Activated naive CD8-positive, alpha-beta T cell treated with anti-CD3 and anti-CD28 coated beads, Interleukin-2, amount 10 ng/mL, durations not matched to agents 7 days and 5 days (primary cell): ENCODE results near the gene SLC31A1. TPM values are rescaled to one million over a fixed set of nuclear protein-coding genes. Genes with fewer than 3 reads are reported as not detected.

Experiments
- ATAC-seq: fragments of 150-1000 bp; cut with Tn5 transposase; one replicate; pipeline ENCODE4 v1.10.0; 2021; ENCODE audit warnings: low read depth, moderate library complexity
- POLR2A ChIA-PET: fragments of 350-600 bp; sonication (Branson Sonifier 250); formaldehyde crosslinking; loops from one replicate; lab custom pipeline; 2021; ENCODE audit warnings: antibody characterized with exemption; lab: Charles Lee
- DNase-seq: peaks from one replicate; pipeline ENCODE4 v3.0.0; 2021
- H3K27ac Mint-ChIP-seq: one replicate; pipeline ENCODE4 v1.8.0; 2022; ENCODE audit warnings: mild to moderate bottlenecking, mixed read lengths
- H3K27me3 Mint-ChIP-seq: one replicate; pipeline ENCODE4 v1.8.0; 2022; ENCODE audit warnings: mild to moderate bottlenecking, moderate library complexity, mixed read lengths
- H3K36me3 Mint-ChIP-seq: one replicate; pipeline ENCODE4 v1.8.0; 2021; ENCODE audit warnings: mild to moderate bottlenecking, mixed read lengths
- H3K4me1 Mint-ChIP-seq: one replicate; pipeline ENCODE4 v1.8.0; 2021; ENCODE audit warnings: mixed read lengths
- H3K4me3 Mint-ChIP-seq: one replicate; pipeline ENCODE4 v1.8.0; 2022; ENCODE audit warnings: mild to moderate bottlenecking, moderate library complexity, mixed read lengths
- H3K9me3 Mint-ChIP-seq: one replicate; pipeline ENCODE4 v1.8.0; 2021; ENCODE audit warnings: mixed read lengths
- total RNA-seq, 2 experiments: library from RNA; stranded (reverse); gene quantifications; one replicate each; pipeline ENCODE4 v1.2.3, GENCODE V29; 2021

The SLC31A1 gene
- total RNA-seq, 2 experiments from 2014 or later: 8.8 to 9.3 TPM

DNA sequence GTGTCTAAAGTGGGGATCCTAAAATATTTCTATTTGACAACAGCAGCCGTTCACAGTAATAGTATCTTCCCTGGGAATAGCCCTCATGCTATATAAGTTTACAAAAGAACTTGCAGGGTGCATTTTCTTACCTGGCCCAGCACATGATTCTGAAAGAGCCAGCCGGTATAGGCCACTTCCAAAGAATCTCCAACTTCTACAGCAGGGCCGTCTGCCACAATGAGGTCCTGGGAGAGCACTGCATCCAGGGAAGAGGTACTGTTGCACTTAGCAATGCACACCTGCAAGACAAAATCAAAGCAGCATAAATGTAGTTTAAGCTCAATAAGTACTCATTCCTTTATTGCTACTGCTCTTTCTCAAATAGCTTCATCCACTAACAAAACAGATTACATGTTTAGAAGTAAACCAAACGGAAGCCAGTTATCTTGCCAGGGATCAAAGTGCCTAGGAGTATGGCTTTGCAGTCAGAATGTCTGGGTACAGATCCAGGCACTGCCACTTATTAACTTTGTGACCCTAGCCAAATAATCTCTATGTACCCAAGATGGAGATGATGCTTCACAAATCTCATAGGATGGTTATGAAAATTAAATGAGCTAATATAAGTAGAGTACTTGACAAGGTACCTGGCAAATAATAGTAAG lies 21.5 kb upstream of the SLC31A1 start:
- no peaks in the 10 kb centered on the region for H3K9me3 Mint-ChIP-seq
- DNase-seq: no peak

DNA sequence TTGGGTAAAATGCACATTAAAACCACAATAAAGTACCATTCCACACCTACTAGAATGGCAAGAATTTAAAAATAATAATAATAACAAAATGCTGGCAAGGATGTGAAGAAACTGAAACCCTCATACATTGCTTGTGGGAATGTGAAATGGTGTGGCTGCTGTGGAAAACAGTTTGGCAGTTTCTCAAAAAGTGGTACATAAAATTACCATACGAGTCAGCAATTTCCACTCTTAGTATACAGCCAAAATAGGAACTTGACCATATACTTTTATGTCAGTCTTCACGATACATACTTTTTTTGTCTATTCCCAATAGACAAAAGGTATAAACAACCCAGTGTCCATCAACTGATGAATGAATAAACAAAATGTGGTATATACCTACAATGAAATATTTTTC lies 15.9 kb upstream of the SLC31A1 start:
- no peaks in the 10 kb centered on the region for H3K27me3 Mint-ChIP-seq
- peaks cover 28% of the 10 kb centered on the region for H3K36me3 Mint-ChIP-seq
- H3K9me3 Mint-ChIP-seq: no peaks in the 10 kb centered on the region
- no peak overlapping the region for H3K27ac Mint-ChIP-seq
- POLR2A ChIA-PET: no interaction called here
- H3K4me3 Mint-ChIP-seq: no peak overlapping the region
- DNase-seq: no peak
- H3K4me1 Mint-ChIP-seq: no peaks in the 10 kb centered on the region
- ATAC-seq: no peak

More for the DNA sequence above, 21.5 kb upstream of the SLC31A1 start:
- Mint-ChIP-seq H3K27ac (no peak overlapping the region), H3K4me3 (no peak overlapping the region), H3K4me1 (no peaks in the 10 kb centered on the region), H3K36me3 (peaks cover 32% of the 10 kb centered on the region), H3K27me3 (no peaks in the 10 kb centered on the region)
- ATAC-seq: no peak
- POLR2A ChIA-PET: interaction anchor here (1.0 kb wide), 1 partner anchor 20 kb away, joined by 6 read pairs; no protein-coding TSS in a partner anchor

DNA sequence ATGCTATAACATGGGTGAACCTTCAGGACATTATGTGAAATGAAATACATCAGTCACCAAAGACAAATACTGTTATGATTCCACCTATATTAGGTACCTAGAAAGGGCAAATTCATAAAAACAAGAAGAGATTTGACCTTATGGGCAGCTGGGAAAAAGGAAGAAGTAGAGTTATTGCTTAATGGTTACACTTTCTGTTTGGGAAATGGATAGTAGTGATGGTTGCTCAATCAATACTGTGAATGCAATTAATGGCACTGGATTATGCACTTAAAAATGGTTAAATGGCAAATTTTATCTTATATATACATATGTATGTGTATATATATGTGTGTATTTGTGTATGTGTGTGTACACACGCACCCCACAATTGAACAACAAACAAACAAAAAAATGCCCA lies 15.5 kb upstream of the SLC31A1 start:
- POLR2A ChIA-PET: interaction anchor here (0.6 to 0.7 kb wide), 2 partner anchors 21 to 27 kb away, joined by 3 to 5 read pairs; no protein-coding TSS in a partner anchor
- Mint-ChIP-seq H3K4me3 (no peak overlapping the region), H3K36me3 (peaks cover 32% of the 10 kb centered on the region), H3K27ac (no peak overlapping the region), H3K27me3 (no peaks in the 10 kb centered on the region), H3K9me3 (no peaks in the 10 kb centered on the region), H3K4me1 (no peaks in the 10 kb centered on the region)
- ATAC-seq (no peak), DNase-seq (no peak)

DNA sequence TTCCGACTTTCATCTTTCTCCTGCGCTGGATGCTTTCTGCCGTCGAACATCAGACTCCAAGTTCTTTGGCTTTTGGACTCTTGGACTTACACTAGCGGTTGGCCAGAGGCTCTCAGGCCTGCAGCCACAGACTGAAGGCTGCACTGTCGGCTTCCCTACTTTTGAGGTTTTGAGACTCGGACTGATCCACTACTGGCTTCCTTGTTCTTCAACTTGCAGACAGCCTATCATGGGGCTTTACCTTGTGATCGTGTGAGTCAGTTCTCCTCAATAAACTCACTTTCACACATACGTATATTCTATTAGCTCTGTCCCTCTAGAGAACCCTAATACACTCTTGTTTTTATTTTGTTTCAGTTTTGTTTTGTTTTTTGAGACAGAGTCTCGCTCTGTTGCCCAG lies 10.5 kb upstream of the SLC31A1 start:
- Mint-ChIP-seq H3K9me3 (no peaks in the 10 kb centered on the region), H3K4me3 (no peak overlapping the region), H3K27me3 (no peaks in the 10 kb centered on the region), H3K4me1 (peaks cover 4% of the 10 kb centered on the region), H3K36me3 (peaks cover 32% of the 10 kb centered on the region), H3K27ac (no peak overlapping the region)
- DNase-seq: no peak
- ATAC-seq: no peak
- POLR2A ChIA-PET: no interaction called here

DNA sequence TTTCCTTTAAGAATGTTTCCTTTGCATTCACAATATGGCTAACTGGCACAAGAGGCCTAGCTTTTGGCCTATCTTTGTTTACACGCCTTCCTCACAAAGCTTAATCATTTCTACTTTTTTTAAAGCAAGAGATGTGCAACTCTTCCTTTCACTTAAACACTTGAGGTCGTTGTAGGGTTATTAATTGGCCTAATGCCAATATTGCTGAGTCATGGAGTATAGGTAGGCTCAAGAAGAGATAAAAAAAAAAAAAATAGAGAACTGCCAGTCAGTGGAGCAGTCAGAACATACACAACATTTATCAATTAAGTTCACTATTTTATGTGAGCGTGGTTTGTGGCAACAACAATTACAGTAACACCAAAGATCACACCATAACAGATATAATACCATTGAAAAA lies 6.2 kb upstream of the SLC31A1 start:
- no peaks in the 10 kb centered on the region for H3K27me3 Mint-ChIP-seq

DNA sequence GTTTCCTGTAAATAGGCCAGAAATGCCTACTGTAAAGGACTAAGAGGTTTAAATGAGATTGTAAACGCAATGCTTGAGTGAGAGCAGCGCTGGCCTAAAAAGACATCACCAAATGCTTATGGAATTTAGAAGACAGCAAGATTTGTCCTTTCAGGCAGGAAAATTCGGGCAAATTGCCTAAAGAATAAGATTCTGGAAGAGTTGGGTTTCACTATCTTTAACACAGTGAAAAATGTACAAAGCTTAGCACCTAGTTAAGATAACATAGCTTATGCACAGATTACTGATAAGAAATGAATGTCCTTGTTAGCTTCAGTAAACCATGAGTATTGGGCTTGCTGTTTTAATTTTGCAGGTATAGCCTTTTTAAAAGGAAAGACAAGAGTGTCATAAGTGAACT lies 4.9 kb upstream of the SLC31A1 start:
- DNase-seq: no peak
- POLR2A ChIA-PET: no interaction called here
- Mint-ChIP-seq H3K4me3 (no peak overlapping the region), H3K4me1 (peaks cover 23% of the 10 kb centered on the region), H3K9me3 (no peaks in the 10 kb centered on the region), H3K27me3 (no peaks in the 10 kb centered on the region), H3K36me3 (peaks cover 23% of the 10 kb centered on the region), H3K27ac (no peak overlapping the region)
- no peak for ATAC-seq

More for the DNA sequence above, 6.2 kb upstream of the SLC31A1 start:
- no peaks in the 10 kb centered on the region for H3K9me3 Mint-ChIP-seq
- POLR2A ChIA-PET: interaction anchor here (0.7 kb wide), 1 partner anchor 17 kb away, joined by 3 read pairs; no protein-coding TSS in a partner anchor
- no peak overlapping the region for H3K4me3 Mint-ChIP-seq
- no peak overlapping the region for H3K27ac Mint-ChIP-seq
- ATAC-seq: no peak
- no peak for DNase-seq
- H3K36me3 Mint-ChIP-seq: peaks cover 29% of the 10 kb centered on the region
- peaks cover 23% of the 10 kb centered on the region for H3K4me1 Mint-ChIP-seq

DNA sequence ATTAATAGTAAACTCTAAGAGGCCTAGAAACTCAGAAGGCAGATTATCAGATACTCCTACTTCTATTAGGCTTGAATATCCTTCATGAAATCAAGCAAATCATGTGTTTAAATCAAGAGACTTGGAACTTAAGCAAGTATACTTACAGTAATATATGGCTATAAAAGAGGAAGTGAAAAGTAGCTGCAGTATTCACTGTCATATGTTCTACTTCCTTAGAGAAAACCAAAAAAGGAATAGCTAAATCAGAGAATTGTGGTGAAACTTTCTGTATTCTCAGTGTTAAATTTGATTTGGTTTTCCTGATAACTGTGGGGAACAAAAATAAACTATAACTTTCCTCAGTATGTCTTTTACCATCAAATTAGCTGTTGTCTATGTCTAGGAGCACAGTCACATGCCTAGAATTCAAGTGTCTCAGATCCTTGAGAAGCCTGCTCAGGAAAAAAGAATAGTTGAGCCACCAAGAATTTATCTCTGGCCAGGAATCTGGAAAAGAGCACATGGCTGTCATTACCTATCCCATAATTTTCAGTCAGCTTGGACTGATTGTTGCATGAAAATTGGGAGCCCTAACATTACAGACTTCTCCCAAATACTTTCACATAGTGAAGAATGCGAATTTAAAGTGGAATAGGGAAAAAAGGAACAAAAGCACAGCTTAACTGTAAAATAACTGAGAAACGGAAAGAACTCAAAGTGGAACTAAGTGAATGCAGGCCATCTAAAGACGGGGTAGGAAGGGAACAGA lies 2.0 kb upstream of the SLC31A1 start:
- POLR2A ChIA-PET: interaction anchor here (0.8 to 3.1 kb wide), 6 partner anchors 13 to 191 kb away, joined by 3 to 12 read pairs (median 8); partner anchors contain the start of genes C9orf43, CDC26, HDHD3 and POLE3
- peaks cover 39% of the 10 kb centered on the region for H3K4me1 Mint-ChIP-seq
- ATAC-seq (no peak), DNase-seq (no peak)
- peaks cover 11% of the 10 kb centered on the region for H3K36me3 Mint-ChIP-seq
- peak overlapping the region; percentile 42 for H3K27ac Mint-ChIP-seq
- peak overlapping the region; percentile 86 for H3K4me3 Mint-ChIP-seq
- H3K27me3 Mint-ChIP-seq: no peaks in the 10 kb centered on the region
- H3K9me3 Mint-ChIP-seq: no peaks in the 10 kb centered on the region

DNA sequence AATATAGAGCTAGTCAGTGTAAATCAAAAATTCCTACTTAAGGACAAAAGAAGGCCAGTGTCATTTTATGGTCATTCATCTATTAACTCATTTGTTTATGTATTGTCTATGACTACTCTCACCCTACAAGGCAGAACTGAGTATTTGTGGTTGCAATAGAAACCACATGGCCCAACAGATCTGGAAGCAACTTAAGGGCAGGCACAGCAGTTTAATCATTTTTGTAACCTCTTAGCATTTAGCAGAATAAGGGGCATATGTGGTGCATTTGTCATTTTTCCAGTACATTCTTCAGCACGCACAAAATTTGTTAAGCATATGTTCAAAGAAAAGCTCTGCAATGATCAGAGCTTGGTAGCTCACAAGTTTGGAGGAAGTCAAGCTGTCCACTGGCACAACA lies 1.4 kb upstream of the SLC31A1 start:
- peak overlapping the region; percentile 86 for H3K4me3 Mint-ChIP-seq
- no peaks in the 10 kb centered on the region for H3K9me3 Mint-ChIP-seq
- no peaks in the 10 kb centered on the region for H3K27me3 Mint-ChIP-seq
- ATAC-seq: no peak
- POLR2A ChIA-PET: interaction anchor here (0.8 to 3.1 kb wide), 9 partner anchors 12 to 503 kb away, joined by 3 to 12 read pairs (median 7); partner anchors contain the start of genes C9orf43, CDC26, HDHD3 and INIP
- no peak for DNase-seq
- peaks cover 6% of the 10 kb centered on the region for H3K36me3 Mint-ChIP-seq
- H3K4me1 Mint-ChIP-seq: peaks cover 39% of the 10 kb centered on the region
- H3K27ac Mint-ChIP-seq: peak overlapping the region; percentile 42

DNA sequence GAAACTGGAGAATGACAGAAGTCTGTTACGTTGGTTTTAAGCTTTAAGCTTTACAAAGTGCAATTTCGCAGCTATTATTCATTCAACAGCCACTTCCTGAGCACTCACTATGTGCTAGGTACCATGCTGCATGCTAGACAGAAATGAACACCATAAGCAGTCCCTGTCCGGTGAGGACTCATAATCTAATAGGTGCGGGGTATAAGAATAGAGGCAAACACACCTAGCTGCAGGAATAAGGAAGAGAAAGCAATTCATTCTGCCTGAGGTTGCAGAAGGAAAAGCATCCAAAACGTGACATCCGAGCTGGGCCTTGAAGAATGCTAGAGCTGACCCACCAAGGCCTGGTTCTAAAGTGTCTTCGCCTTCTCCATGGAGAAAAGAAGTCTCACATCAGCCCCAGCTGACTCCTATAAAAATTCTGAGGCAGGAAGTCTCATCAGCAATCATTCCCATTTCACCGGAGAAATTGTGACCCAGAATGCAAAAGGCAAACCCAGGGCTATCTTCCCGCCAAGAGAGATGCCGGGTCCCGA lies 809 bp upstream of the SLC31A1 start:
- peak overlapping the region; percentile 71 for H3K27ac Mint-ChIP-seq
- no peaks in the 10 kb centered on the region for H3K27me3 Mint-ChIP-seq
- peaks cover 5% of the 10 kb centered on the region for H3K36me3 Mint-ChIP-seq
- peak overlapping the region; percentile 86 for H3K4me3 Mint-ChIP-seq
- POLR2A ChIA-PET: interaction anchor here (0.5 to 3.1 kb wide), 13 partner anchors 12 to 848 kb away, joined by 3 to 12 read pairs (median 6); partner anchors contain the start of genes C9orf43, CDC26, HDHD3 and INIP
- ATAC-seq (no peak), DNase-seq (no peak)
- no peaks in the 10 kb centered on the region for H3K9me3 Mint-ChIP-seq
- H3K4me1 Mint-ChIP-seq: peaks cover 36% of the 10 kb centered on the region

DNA sequence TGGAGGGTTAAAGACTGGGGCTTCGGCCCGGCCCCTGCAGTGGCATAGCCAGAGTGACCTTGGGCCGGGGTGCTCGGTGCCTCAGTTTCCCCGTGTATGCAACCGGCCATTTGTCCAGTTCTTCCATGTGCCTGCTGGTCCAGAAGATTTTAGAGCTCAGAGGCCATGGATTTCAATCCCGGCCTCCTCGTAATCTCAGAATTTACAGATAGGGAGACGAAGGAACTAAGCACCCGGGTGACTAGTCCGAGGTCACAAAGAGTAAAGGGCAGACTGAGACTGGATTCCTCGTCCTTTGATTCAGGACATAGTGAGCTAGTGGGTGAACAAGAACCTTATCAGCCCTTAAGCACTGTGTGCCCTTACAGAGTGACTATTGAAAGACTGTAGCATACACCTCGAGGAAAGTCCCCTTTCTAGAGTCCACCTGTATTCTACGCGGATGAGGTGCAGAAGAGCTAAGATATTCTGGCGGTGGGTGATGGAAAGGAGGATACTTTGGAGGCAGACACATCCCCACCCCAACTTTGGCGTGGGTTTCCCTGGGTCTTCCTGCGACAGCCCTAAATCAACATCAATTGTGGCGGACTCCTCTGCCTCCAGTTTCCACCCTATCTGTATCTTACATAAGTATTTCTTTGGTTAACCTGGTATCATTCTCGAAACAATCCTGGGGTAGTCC lies 597 bp downstream of the SLC31A1 start:
- Mint-ChIP-seq H3K27ac (peak overlapping the region; percentile 71), H3K27me3 (no peaks in the 10 kb centered on the region), H3K36me3 (peaks cover 1% of the 10 kb centered on the region), H3K9me3 (no peaks in the 10 kb centered on the region), H3K4me1 (peaks cover 36% of the 10 kb centered on the region), H3K4me3 (peak overlapping the region; percentile 86)
- POLR2A ChIA-PET: interaction anchor here (0.7 to 3.1 kb wide), 9 partner anchors 10 to 155 kb away, joined by 3 to 12 read pairs (median 4); partner anchors contain the start of genes BSPRY, CDC26, HDHD3 and PRPF4
- no peak for DNase-seq
- no peak for ATAC-seq

DNA sequence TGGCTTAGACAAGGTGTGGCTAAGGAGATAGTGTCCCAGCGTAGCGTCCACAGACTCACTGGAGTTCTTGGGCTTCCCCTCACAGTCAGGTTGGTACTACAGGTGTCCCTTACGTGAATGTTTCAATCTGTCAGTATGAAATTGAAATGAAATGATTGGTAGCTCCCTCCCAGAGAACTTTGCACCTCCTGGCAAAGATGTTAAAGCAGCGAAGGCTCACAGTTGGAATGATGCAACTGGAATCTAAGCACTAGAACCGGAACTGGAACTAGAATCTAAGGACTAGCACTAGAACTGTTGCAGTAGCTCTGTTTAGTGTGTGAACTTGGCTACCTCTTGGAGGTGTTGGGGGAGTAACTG lies 1.1 kb downstream of the SLC31A1 start:
- no peaks in the 10 kb centered on the region for H3K27me3 Mint-ChIP-seq
- POLR2A ChIA-PET: interaction anchor here (2.7 kb wide), 1 partner anchor 71 kb away, joined by 12 read pairs; the partner anchor contains the start of gene SLC31A2

DNA sequence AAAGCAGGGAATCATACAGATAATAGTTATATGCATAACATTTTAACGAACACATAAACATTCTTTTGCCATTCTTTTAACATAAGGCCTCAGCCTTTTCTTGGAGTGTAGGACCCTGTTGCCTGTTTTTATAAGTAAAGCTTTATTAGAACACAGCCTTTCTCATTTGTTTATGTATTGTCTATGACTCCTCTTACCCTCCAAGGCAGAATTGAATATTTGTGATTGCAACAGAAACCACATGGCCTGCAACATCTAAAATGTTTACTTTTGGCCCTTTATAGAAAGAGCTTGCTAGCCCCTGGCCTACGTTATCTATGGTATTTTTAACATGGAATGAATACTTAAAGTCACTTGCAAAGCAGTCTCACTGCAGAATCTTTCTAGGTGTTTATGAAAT lies 2.6 kb downstream of the SLC31A1 start:
- no peak overlapping the region for H3K27ac Mint-ChIP-seq
- no peaks in the 10 kb centered on the region for H3K9me3 Mint-ChIP-seq
- POLR2A ChIA-PET: no interaction called here
- no peaks in the 10 kb centered on the region for H3K27me3 Mint-ChIP-seq
- H3K36me3 Mint-ChIP-seq: peaks cover 3% of the 10 kb centered on the region
- H3K4me3 Mint-ChIP-seq: no peak overlapping the region
- DNase-seq (no peak), ATAC-seq (no peak)
- peaks cover 34% of the 10 kb centered on the region for H3K4me1 Mint-ChIP-seq

More for the DNA sequence above, 1.1 kb downstream of the SLC31A1 start:
- H3K9me3 Mint-ChIP-seq: no peaks in the 10 kb centered on the region
- H3K36me3 Mint-ChIP-seq: peaks cover 2% of the 10 kb centered on the region
- H3K4me1 Mint-ChIP-seq: peaks cover 34% of the 10 kb centered on the region
- peak overlapping the region; percentile 61 for H3K27ac Mint-ChIP-seq
- DNase-seq (no peak), ATAC-seq (no peak)
- peak overlapping the region; percentile 86 for H3K4me3 Mint-ChIP-seq

DNA sequence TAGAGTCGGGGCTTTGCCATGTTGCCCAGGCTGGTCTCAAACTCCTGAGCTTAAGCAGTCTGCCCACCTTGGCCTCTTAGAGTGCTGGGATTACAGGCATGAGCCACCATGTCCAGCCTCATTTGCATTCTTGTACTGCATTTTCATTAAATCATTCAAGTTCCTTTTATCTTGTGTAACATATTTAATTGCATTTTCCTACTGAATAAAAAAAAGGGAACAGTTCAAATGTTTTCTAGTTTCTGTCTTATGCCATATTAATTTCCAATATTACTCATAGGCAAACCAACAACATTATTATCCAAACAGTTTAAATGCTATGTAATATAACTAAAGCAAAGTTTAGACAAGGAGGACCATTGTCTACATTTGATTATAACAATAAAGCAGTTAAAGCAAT lies 6.1 kb downstream of the SLC31A1 start:
- H3K27me3 Mint-ChIP-seq: no peaks in the 10 kb centered on the region
- H3K4me3 Mint-ChIP-seq: no peak overlapping the region
- ATAC-seq (no peak), DNase-seq (no peak)
- H3K4me1 Mint-ChIP-seq: peaks cover 16% of the 10 kb centered on the region
- H3K36me3 Mint-ChIP-seq: peaks cover 3% of the 10 kb centered on the region
- no peaks in the 10 kb centered on the region for H3K9me3 Mint-ChIP-seq
- no peak overlapping the region for H3K27ac Mint-ChIP-seq
- POLR2A ChIA-PET: no interaction called here
